Measurements from ENCODE around the gene AKT3.

DNA sequence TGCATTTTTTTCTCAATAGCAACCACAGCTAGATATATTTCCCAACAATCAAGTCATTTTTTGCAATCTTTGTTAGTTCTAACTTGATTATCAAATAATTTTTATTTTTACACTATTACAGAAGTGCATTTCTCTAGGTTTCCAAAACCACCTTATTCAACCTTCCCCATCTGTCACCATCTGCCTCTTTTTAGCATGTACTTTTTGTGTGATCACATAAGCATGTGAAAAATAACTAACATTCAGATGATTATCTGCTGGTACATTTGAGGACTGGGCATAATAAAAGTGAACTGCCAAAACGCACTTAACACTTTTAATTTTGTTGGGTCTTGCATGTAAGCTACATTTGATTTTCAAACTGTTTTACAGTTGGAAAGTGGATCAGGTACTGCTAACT is 291.5 kb downstream of the AKT3 start:
- no peak for TF ChIP-seq CTCF (IDR thresholded peaks at IDR 0.05)
- TF ChIP-seq POLR2A (IDR thresholded peaks at IDR 0.05): no peak

Data from heart left ventricle (tissue), 13 donors.